AG10803 (cell line): ENCODE results near the gene MICALL1.
A peak's percentile ranks its signal among the peaks of the same experiment; 100 is the strongest.

Source experiments
- DNase-seq: peaks from one replicate; pipeline ENCODE4 v3.0.0; 2010; ENCODE audit warnings: low read depth
- H3K4me3 ChIP-seq: 2 replicates; pipeline ENCODE4 v1.5.1; 2011; ENCODE audit warnings: mild to moderate bottlenecking, low read length, control low read depth
- CTCF ChIP-seq: conservative IDR thresholded peaks from 2 replicates; pipeline ENCODE4 v1.5.1; 2011; ENCODE audit warnings: mild to moderate bottlenecking, low read length, control low read depth, inconsistent platforms

The MICALL1 gene

GRCh38 chr22:37965940-37966664 lies 60.0 kb downstream of the MICALL1 start:
- H3K4me3 ChIP-seq = no peak overlapping the region
- peak; percentile 29 for DNase-seq
- no peak for TF ChIP-seq CTCF

GRCh38 chr22:37967147-37967546 lies 61.0 kb downstream of the MICALL1 start:
- TF ChIP-seq CTCF = no peak
- no peak overlapping the region for H3K4me3 ChIP-seq
- no peak for DNase-seq

- H3K4me3 ChIP-seq = no peak overlapping the region
- DNase-seq = no peak
- TF ChIP-seq CTCF = no peak
Measured at GRCh38 chr22:37967637-37968451, 61.7 kb downstream of the MICALL1 start.

DNA sequence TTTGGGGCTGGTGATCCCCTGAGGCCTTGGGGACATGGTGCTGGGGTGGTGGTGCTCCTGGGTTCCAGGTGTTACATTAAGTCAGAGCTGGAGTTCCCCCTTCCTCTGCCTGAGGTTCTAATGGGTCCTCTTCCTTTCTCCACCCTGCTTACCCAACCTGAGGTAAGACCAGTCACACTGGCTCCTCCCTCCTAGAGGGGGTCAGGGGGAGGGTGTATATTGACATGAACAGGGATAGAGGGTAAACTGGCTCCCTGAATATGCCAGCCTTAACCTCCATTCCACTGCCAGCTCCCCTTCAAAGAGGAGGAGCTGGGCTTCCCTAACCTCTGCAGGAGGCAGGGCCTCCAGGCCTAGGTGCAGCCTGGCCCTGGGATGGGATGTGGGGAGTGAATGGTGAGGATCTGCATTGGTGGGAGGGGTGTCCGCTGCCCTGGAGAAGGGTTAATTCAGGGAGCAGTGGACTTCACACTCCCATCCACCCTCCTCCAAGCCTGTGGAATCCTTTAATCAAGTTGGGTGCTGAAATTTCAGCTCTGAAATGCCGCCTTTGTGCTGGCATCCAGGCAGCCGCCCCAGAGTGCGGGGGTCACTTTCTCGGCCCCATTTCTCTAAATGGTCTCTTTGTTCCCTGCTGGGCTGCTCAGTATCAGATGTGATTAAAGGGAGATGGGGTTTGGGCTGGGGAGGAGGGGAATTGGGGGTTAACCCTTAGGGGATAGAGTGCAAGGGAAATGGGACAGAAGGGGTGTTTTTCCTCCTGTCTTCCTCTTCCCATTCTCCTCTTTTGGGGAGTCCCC lies 62.6 kb downstream of the MICALL1 start:
- H3K4me3 ChIP-seq = no peak overlapping the region
- no peak for DNase-seq
- no peak for TF ChIP-seq CTCF

- no peak for DNase-seq
- no peak for TF ChIP-seq CTCF
- H3K4me3 ChIP-seq = no peak overlapping the region
Measured at GRCh38 chr22:37970864-37971263, 64.8 kb downstream of the MICALL1 start.

DNA sequence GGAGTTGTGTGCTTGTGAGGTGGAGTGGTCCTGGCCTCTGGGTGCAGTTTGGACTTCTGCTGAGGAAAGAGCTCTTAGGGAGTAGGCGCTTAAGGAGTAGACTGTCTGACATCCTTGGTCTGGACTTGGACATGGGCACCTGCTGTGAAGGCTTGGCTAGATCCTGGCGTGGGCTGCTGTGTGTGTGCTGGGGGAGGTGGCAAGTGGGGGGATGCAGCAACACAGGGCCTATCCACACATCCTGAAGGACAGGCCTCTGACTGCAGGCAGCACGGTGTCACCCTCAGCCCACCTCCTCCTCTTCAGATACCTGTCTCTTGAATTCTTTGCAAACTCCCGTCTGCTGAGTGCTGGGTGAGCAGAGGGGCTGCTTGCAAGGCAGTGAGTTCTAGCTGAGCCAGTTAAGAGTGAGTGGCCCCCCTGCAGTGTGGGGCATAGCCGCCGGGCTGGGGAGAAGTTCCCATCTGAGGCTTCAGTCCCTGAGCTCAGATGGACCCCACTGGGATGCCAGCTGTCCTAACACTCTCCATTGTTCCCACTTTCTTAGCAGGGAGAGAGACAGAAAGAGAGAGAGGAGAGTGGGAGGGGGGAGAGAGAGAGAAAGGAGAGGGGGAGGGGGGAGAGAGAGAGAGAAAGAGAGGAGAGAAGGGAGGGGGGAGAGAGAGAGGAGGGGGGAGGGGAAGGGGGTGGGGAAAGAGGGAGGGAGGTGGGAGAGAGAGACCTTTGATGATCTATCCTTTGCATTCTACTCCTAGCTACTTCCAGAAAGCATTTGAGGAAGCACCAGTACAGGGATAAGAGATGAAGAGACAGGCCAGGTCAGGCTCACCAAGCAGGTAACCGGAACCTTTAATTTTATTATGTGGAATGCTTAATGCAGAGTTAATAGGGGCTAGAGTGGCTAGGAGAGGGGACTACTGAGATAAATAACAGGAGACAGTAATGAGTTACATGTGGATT lies 65.7 kb downstream of the MICALL1 start:
- no peak overlapping the region for H3K4me3 ChIP-seq
- DNase-seq = no peak
- no peak for TF ChIP-seq CTCF
